Measurements from ENCODE around the gene TLCD2. TPM values are rescaled to one million over a fixed set of nuclear protein-coding genes. Genes with fewer than 3 reads are reported as not detected.

TLCD2 gene, protein sequence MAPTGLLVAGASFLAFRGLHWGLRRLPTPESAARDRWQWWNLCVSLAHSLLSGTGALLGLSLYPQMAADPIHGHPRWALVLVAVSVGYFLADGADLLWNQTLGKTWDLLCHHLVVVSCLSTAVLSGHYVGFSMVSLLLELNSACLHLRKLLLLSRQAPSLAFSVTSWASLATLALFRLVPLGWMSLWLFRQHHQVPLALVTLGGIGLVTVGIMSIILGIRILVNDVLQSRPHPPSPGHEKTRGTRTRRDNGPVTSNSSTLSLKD
- 0.96 and 1.3 TPM in 2 replicates for total RNA-seq

DNA sequence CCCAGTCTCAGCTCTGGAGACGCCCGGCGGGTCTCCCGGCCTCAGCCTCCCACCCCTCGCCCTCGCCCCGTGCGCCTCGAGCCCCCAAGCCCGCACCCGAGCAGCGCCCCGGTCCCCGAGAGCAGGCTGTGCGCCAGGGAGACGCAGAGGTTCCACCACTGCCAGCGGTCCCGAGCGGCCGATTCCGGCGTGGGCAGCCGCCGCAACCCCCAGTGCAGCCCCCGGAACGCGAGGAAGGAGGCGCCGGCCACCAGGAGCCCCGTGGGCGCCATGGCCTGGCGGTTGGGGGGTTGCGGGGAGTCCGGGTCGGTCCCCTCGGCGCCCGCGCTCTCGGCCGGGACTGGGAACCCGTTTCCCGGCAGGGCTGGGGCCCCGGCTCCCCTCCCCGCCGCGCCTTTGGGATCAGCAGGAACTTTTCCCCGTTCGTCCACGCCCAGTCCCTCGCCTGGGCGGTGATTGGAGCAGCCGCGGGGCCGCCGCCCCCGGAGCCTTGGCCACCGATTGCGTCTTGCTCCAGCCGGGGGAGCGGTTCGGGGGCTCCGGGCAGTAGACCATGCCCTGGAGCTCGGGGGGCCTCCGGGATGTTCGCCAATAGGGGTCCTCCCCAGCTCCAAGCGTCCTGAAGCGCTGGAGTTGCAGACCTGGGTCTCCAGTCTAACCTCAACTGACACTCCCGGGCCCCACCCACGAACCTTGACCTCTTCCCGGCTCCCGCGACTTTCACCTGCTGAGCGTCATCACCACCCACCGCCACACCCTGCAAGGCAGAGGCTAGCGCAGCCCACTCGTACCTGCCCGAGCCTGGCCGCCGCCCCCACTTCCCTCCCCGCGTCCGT is at the start of gene TLCD2:
TLCD2 (minus strand) TSS at position 407 of the 836 bp plus-strand sequence; CDS start at position 272, 135 bp downstream.

DNA sequence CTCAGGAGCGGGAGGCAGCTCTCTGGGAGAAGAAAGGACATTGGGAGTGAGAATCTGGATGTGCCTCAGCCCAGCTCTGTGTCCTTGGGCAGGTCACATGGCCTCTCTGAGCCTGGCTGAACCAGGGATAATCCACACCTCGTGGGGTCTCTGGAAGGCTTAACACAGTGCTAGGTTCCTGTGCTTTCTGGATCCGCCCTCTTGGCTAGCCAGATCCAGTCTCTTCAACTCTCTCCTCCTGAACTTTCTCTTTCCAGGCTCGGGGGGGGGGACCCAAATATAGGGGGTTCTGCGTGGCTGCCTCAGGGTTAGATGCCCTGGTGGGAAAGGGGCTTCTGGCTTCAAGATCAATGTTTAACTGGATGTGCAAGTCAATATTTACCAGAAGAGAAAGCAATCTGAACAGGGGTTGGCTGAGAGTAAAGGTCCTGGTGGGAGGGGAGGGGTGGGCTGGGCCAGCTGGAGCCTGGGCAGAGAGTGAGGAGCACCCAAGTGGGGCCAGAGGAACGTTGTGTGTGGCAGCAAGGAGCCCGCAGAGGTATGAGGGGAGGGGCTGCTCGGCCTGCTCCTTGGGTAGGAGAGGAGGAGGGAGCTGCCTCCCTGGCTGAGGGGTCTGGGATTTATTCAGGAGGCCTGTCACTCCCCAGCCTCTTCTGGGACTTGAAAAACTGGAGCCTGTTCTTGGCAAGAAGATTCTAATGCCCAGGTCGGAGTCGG is 32.4 kb upstream of the TLCD2 start, which contains the start of gene SERPINF2:
SERPINF2 (plus strand) TSS at position 501 of the 717 bp plus-strand sequence. CDS start 2,125 bp downstream, outside the sequence.

GRCh38 chr17:1724351-1724868 is 14.2 kb upstream of the TLCD2 start, which contains the start of gene WDR81:
TSS of gene WDR81 (plus strand) at chr17:1724704. CDS start at chr17:1724960, 256 bp downstream.

GRCh38 chr17:1684378-1685189 is 25.6 kb downstream of the TLCD2 start, which contains the start of gene PRPF8:
TSS of gene PRPF8 (minus strand) at chr17:1684867. CDS start at chr17:1684571, 296 bp downstream.

Other genes starting within 250 kb of the TLCD2 start
- gene MYO1C, start 217.7 kb downstream of the TLCD2 start, total RNA-seq, result 196 and 241 TPM in 2 replicates
- 42.9 and 65.7 TPM in 2 replicates for gene INPP5K, start 193.8 kb downstream of the TLCD2 start, total RNA-seq
- 31.7 and 46.1 TPM in 2 replicates for gene PITPNA, start 147.6 kb downstream of the TLCD2 start, total RNA-seq
- gene SLC43A2, start 81.5 kb downstream of the TLCD2 start, total RNA-seq, result 24.8 and 39.5 TPM in 2 replicates
- gene SCARF1, start 64.6 kb downstream of the TLCD2 start, total RNA-seq, result 141 and 152 TPM in 2 replicates
- gene RILP, start 60.5 kb downstream of the TLCD2 start, total RNA-seq, result 8.3 and 10.1 TPM in 2 replicates
- gene PRPF8, start 25.5 kb downstream of the TLCD2 start, total RNA-seq, result 157 and 183 TPM in 2 replicates
- 21.2 and 23.2 TPM in 2 replicates for gene WDR81, start 14.3 kb upstream of the TLCD2 start, total RNA-seq
- 0.10 TPM in 1 of 2 replicates, not detected in the other for gene SERPINF2, start 32.5 kb upstream of the TLCD2 start, total RNA-seq
- gene SERPINF1, start 51.7 kb upstream of the TLCD2 start, total RNA-seq, result 0.57 and 0.65 TPM in 2 replicates
- gene SMYD4, start 119.5 kb upstream of the TLCD2 start, total RNA-seq, result 10.1 and 10.7 TPM in 2 replicates
- gene RPA1, start 119.6 kb upstream of the TLCD2 start, total RNA-seq, result 17.6 and 25.2 TPM in 2 replicates

Data from vein endothelial cell (primary cell).